ENCODE data around the gene ARVCF. TPM values are rescaled to one million over a fixed set of nuclear protein-coding genes. Genes with fewer than 3 reads are reported as not detected.

ARVCF gene
- polyA plus RNA-seq, 1 of the 3 experiments (the other 2 are of a cell fraction): 27.4 TPM

DNA sequence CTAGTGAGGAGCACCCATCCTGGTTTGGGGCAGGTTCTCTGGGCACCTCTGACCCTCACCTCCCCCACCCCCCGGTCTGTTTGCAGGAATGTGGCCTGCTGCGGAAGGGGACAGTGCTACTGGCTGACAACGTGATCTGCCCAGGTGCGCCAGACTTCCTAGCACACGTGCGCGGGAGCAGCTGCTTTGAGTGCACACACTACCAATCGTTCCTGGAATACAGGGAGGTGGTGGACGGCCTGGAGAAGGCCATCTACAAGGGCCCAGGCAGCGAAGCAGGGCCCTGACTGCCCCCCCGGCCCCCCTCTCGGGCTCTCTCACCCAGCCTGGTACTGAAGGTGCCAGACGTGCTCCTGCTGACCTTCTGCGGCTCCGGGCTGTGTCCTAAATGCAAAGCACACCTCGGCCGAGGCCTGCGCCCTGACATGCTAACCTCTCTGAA, 48.2 kb downstream of the ARVCF start:
- POLR2A ChIA-PET: interaction anchor here (2.3 to 6.7 kb wide), 2 partner anchors 18 to 46 kb away, joined by 5 to 63 read pairs; no protein-coding TSS in a partner anchor
- no peak overlapping the region for H3K4me2 ChIP-seq
- H3K9ac ChIP-seq: no peak overlapping the region
- WGBS (ENCODE audit: low lambda C conversion rate): 87% methylated on average over 18 of the region's 18 CpGs
- no peak overlapping the region for H3K4me3 ChIP-seq (ENCODE audit: low read depth in 2 of 2, low read length in 1 of 2)
- H3K27me3 ChIP-seq (ENCODE audit: insufficient read depth): no peaks in the 10 kb centered on the region
- H3K36me3 ChIP-seq (replicated peaks in 1 of 2; ENCODE audit: control insufficient read depth in 1 of 2, insufficient read depth in 2 of 2, low read length in 1 of 2): peaks cover 12 to 64% of the 10 kb centered on the region in 2 experiments
- no peak for DNase-seq
- no peaks in the 10 kb centered on the region for H3K9me2 ChIP-seq
- H2AFZ ChIP-seq (ENCODE audit: low read depth): no peak overlapping the region
- 0 out of 2 replicates have a peak, but pooled peaks cover 6% of the 10 kb centered on the region for H4K20me1 ChIP-seq (ENCODE audit: insufficient read depth)
- H3K27ac ChIP-seq (ENCODE audit: low read depth in 2 of 2, low read length in 1 of 2): no peak overlapping the region; a peak in 1 of 4 replicates
- TF ChIP-seq ELF1 (IDR thresholded peaks at IDR 0.05): no peak
- no peak for TF ChIP-seq GATA2 (CRISPR knock-in tag; IDR thresholded peaks at IDR 0.05)
- TF ChIP-seq, protein P1, sequence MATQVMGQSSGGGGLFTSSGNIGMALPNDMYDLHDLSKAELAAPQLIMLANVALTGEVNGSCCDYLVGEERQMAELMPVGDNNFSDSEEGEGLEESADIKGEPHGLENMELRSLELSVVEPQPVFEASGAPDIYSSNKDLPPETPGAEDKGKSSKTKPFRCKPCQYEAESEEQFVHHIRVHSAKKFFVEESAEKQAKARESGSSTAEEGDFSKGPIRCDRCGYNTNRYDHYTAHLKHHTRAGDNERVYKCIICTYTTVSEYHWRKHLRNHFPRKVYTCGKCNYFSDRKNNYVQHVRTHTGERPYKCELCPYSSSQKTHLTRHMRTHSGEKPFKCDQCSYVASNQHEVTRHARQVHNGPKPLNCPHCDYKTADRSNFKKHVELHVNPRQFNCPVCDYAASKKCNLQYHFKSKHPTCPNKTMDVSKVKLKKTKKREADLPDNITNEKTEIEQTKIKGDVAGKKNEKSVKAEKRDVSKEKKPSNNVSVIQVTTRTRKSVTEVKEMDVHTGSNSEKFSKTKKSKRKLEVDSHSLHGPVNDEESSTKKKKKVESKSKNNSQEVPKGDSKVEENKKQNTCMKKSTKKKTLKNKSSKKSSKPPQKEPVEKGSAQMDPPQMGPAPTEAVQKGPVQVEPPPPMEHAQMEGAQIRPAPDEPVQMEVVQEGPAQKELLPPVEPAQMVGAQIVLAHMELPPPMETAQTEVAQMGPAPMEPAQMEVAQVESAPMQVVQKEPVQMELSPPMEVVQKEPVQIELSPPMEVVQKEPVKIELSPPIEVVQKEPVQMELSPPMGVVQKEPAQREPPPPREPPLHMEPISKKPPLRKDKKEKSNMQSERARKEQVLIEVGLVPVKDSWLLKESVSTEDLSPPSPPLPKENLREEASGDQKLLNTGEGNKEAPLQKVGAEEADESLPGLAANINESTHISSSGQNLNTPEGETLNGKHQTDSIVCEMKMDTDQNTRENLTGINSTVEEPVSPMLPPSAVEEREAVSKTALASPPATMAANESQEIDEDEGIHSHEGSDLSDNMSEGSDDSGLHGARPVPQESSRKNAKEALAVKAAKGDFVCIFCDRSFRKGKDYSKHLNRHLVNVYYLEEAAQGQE (IDR thresholded peaks at IDR 0.05; ENCODE audit: low read depth, low read length): no peak
- no peak for TF ChIP-seq MXI1 (IDR thresholded peaks at IDR 0.05; ENCODE audit: low read depth, low read length)
- CTCF ChIA-PET: interaction anchor here (1.2 to 16.4 kb wide), 6 partner anchors 15 to 115 kb away, joined by 3 to 501 read pairs (median 8); partner anchors contain the start of gene TANGO2
- H3K4me1 ChIP-seq (ENCODE audit: control insufficient read depth in 1 of 2, insufficient read depth in 2 of 2, low read depth in 1 of 2, low read length in 1 of 2): peaks cover 0 to 6% of the 10 kb centered on the region in 2 experiments; a peak in 1 of 4 replicates
- H3K79me2 ChIP-seq (ENCODE audit: insufficient read depth): no peaks in the 10 kb centered on the region
- H3K9me3 ChIP-seq: no peaks in the 10 kb centered on the region
- H3F3A ChIP-seq (replicated peaks; ENCODE audit: insufficient read depth): peaks cover 8% of the 10 kb centered on the region

DNA sequence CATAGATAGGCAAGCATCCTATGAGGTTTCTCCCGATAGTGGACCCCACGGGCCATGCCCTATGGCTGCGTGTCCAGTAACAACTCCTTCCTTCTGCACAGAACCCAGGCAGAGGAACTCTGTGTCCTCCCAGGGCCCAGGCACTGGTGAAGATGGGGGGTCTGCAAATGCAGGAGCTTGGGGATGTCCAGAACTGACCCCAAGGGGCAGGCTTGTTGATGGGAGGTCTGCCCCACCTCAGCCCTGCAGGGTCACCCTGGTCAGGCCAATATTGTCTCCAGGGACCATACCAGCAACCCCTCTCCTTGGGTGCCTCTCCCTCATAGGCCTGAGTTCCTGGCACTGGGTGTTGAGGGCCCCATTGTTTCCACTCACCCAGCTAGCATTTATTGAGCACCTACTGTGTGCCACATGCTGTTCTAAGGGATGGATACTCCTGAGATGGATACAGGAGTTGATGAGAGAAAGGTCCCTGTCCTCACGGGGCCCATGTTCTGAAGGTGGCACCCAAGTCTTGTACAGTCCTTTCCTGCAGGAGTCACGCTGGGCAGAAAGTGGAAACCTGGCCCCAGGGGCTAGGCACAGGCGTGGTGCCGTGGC, 48.7 kb downstream of the ARVCF start:
- Histone ChIP-seq H3K27me3 (ENCODE audit: insufficient read depth) (no peaks in the 10 kb centered on the region), H3K4me2 (no peak overlapping the region), H3K27ac (ENCODE audit: low read depth in 2 of 2, low read length in 1 of 2) (no peak overlapping the region; a peak in 1 of 4 replicates), H3F3A (replicated peaks; ENCODE audit: insufficient read depth) (peaks cover 8% of the 10 kb centered on the region), H3K4me1 (ENCODE audit: control insufficient read depth in 1 of 2, insufficient read depth in 2 of 2, low read depth in 1 of 2, low read length in 1 of 2) (peaks cover 1 to 9% of the 10 kb centered on the region in 2 experiments; a peak in 2 of 4 replicates), H3K4me3 (ENCODE audit: low read depth in 2 of 2, low read length in 1 of 2) (no peak overlapping the region), H3K9ac (no peak overlapping the region), H3K9me2 (no peaks in the 10 kb centered on the region), H3K9me3 (no peaks in the 10 kb centered on the region), H2AFZ (ENCODE audit: low read depth) (no peak overlapping the region), H4K20me1 (ENCODE audit: insufficient read depth) (0 out of 2 replicates have a peak, but pooled peaks cover 6% of the 10 kb centered on the region), H3K79me2 (ENCODE audit: insufficient read depth) (no peaks in the 10 kb centered on the region), H3K36me3 (replicated peaks in 1 of 2; ENCODE audit: control insufficient read depth in 1 of 2, insufficient read depth in 2 of 2, low read length in 1 of 2) (peaks cover 13 to 64% of the 10 kb centered on the region in 2 experiments)
- TF ChIP-seq TAF1 (IDR thresholded peaks at IDR 0.05; ENCODE audit: borderline replicate concordance, low read depth, low read length) (no peak), NFIC (IDR thresholded peaks at IDR 0.05; ENCODE audit: borderline replicate concordance) (no peak), JUND (IDR thresholded peaks at IDR 0.05) (no peak), EP300 (IDR thresholded peaks at IDR 0.05; ENCODE audit: borderline replicate concordance in 1 of 2, low read depth in 1 of 2, low read length in 1 of 2) (no peak), ELF1 (IDR thresholded peaks at IDR 0.05) (no peak), MXI1 (IDR thresholded peaks at IDR 0.05; ENCODE audit: low read depth, low read length) (no peak), SMC3 (IDR thresholded peaks at IDR 0.05; ENCODE audit: low read depth, low read length) (no peak), YY1 (IDR thresholded peaks at IDR 0.05; ENCODE audit: low read depth) (no peak), FOSL2 (IDR thresholded peaks at IDR 0.05; ENCODE audit: borderline replicate concordance, low read depth) (no peak), CHD2 (IDR thresholded peaks at IDR 0.05; ENCODE audit: low read length, partially characterized antibody) (no peak), RCOR1 (IDR thresholded peaks at IDR 0.05; ENCODE audit: low read length) (no peak)
- TF ChIP-seq, protein P2, sequence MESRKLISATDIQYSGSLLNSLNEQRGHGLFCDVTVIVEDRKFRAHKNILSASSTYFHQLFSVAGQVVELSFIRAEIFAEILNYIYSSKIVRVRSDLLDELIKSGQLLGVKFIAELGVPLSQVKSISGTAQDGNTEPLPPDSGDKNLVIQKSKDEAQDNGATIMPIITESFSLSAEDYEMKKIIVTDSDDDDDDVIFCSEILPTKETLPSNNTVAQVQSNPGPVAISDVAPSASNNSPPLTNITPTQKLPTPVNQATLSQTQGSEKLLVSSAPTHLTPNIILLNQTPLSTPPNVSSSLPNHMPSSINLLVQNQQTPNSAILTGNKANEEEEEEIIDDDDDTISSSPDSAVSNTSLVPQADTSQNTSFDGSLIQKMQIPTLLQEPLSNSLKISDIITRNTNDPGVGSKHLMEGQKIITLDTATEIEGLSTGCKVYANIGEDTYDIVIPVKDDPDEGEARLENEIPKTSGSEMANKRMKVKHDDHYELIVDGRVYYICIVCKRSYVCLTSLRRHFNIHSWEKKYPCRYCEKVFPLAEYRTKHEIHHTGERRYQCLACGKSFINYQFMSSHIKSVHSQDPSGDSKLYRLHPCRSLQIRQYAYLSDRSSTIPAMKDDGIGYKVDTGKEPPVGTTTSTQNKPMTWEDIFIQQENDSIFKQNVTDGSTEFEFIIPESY (IDR thresholded peaks at IDR 0.05; ENCODE audit: borderline replicate concordance, low read depth): no peak
- TF ChIP-seq, protein P3, sequence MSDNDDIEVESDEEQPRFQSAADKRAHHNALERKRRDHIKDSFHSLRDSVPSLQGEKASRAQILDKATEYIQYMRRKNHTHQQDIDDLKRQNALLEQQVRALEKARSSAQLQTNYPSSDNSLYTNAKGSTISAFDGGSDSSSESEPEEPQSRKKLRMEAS (IDR thresholded peaks at IDR 0.05; ENCODE audit: low read depth): no peak
- TF ChIP-seq, protein P4, sequence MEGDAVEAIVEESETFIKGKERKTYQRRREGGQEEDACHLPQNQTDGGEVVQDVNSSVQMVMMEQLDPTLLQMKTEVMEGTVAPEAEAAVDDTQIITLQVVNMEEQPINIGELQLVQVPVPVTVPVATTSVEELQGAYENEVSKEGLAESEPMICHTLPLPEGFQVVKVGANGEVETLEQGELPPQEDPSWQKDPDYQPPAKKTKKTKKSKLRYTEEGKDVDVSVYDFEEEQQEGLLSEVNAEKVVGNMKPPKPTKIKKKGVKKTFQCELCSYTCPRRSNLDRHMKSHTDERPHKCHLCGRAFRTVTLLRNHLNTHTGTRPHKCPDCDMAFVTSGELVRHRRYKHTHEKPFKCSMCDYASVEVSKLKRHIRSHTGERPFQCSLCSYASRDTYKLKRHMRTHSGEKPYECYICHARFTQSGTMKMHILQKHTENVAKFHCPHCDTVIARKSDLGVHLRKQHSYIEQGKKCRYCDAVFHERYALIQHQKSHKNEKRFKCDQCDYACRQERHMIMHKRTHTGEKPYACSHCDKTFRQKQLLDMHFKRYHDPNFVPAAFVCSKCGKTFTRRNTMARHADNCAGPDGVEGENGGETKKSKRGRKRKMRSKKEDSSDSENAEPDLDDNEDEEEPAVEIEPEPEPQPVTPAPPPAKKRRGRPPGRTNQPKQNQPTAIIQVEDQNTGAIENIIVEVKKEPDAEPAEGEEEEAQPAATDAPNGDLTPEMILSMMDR (IDR thresholded peaks at IDR 0.05): no peak
- ChIA-PET CTCF (interaction anchor here (2.6 to 16.4 kb wide), 4 partner anchors 14 to 52 kb away, joined by 7 to 501 read pairs (median 27); partner anchors contain the start of gene TANGO2), POLR2A (interaction anchor here (6.7 kb wide), 1 partner anchor 46 kb away, joined by 63 read pairs; no protein-coding TSS in a partner anchor)
- WGBS (ENCODE audit: low lambda C conversion rate): 96% methylated on average over 4 of the region's 7 CpGs
- DNase-seq: no peak

Measured in SK-N-SH (cell line).